ENCODE data around the gene SSH2. TPM values are rescaled to one million over a fixed set of nuclear protein-coding genes. Genes with fewer than 3 reads are reported as not detected.
A peak's percentile ranks its signal among the peaks of the same experiment; 100 is the strongest.

The SSH2 gene
- total and polyA plus RNA-seq, 3 donors from 2014 or later: 31.0 to 62.3 (median 37.4) TPM

GRCh38 chr17:29648005-29648404, 282.0 kb downstream of the SSH2 start:
- peaks cover 14% of the 10 kb centered on the region for H3K4me1 ChIP-seq
- intact Hi-C loops (cut with DNase I; ENCODE audit: low total_unique reads): no loop called here
- WGBS, 2 donors: 90 to 91% methylated on average over 5 of the region's 5 CpGs
- no peak for DNase-seq
- no peak overlapping the region for H3K4me3 ChIP-seq
- H3K27ac ChIP-seq: peak overlapping the region in 1 of 2 donors; percentile 26
- H3K27me3 ChIP-seq: no peaks in the 10 kb centered on the region
- H3K36me3 ChIP-seq (ENCODE audit: low read depth, missing control alignments): no peaks in the 10 kb centered on the region
- TF ChIP-seq CTCF (IDR thresholded peaks at IDR 0.05): no peak
- TF ChIP-seq POLR2A (IDR thresholded peaks at IDR 0.05): no peak
- no peaks in the 10 kb centered on the region for H3K9me3 ChIP-seq

GRCh38 chr17:29645515-29646051, 284.4 kb downstream of the SSH2 start:
- intact Hi-C loops (cut with DNase I; ENCODE audit: low total_unique reads): no loop called here

GRCh38 chr17:29643817-29644160, 286.2 kb downstream of the SSH2 start:
- WGBS, 2 donors: 85 to 88% methylated on average over 1 of the region's 1 CpG

More at GRCh38 chr17:29645515-29646051, 284.4 kb downstream of the SSH2 start:
- whole genome bisulfite sequencing, 2 donors: 20 to 35% methylated on average over 5 of the region's 5 CpGs
- no peak for TF ChIP-seq POLR2A (IDR thresholded peaks at IDR 0.05)
- no peak for TF ChIP-seq CTCF (IDR thresholded peaks at IDR 0.05)
- Histone ChIP-seq H3K27me3 (no peaks in the 10 kb centered on the region), H3K9me3 (no peaks in the 10 kb centered on the region), H3K4me3 (no peak overlapping the region), H3K36me3 (ENCODE audit: low read depth, missing control alignments) (no peaks in the 10 kb centered on the region), H3K27ac (peak overlapping the region; percentile 31 to 84), H3K4me1 (peaks cover 14% of the 10 kb centered on the region)
- peak; percentile 86 for DNase-seq

GRCh38 chr17:29642171-29642611, 287.8 kb downstream of the SSH2 start:
- Histone ChIP-seq H3K27me3 (no peaks in the 10 kb centered on the region), H3K36me3 (ENCODE audit: low read depth, missing control alignments) (no peaks in the 10 kb centered on the region), H3K9me3 (no peaks in the 10 kb centered on the region), H3K27ac (no peak overlapping the region), H3K4me1 (peaks cover 21% of the 10 kb centered on the region), H3K4me3 (no peak overlapping the region)
- TF ChIP-seq POLR2A (IDR thresholded peaks at IDR 0.05) (no peak), CTCF (IDR thresholded peaks at IDR 0.05) (no peak)
- 83 to 85% methylated on average over 2 of the region's 2 CpGs for WGBS, 2 donors
- no peak for DNase-seq
- intact Hi-C loops (cut with DNase I; ENCODE audit: low total_unique reads): no loop called here

More at GRCh38 chr17:29643817-29644160, 286.2 kb downstream of the SSH2 start:
- intact Hi-C loops (cut with DNase I; ENCODE audit: low total_unique reads): no loop called here
- Histone ChIP-seq H3K27ac (peak overlapping the region in 1 of 2 donors; percentile 84), H3K27me3 (no peaks in the 10 kb centered on the region), H3K36me3 (ENCODE audit: low read depth, missing control alignments) (no peaks in the 10 kb centered on the region), H3K4me1 (peaks cover 21% of the 10 kb centered on the region), H3K4me3 (no peak overlapping the region), H3K9me3 (no peaks in the 10 kb centered on the region)
- DNase-seq: no peak
- TF ChIP-seq CTCF (IDR thresholded peaks at IDR 0.05) (no peak), POLR2A (IDR thresholded peaks at IDR 0.05) (no peak)

- Histone ChIP-seq H3K4me1 (peaks cover 21% of the 10 kb centered on the region), H3K27ac (no peak overlapping the region), H3K27me3 (no peaks in the 10 kb centered on the region), H3K36me3 (ENCODE audit: low read depth, missing control alignments) (no peaks in the 10 kb centered on the region), H3K4me3 (no peak overlapping the region), H3K9me3 (no peaks in the 10 kb centered on the region)
- intact Hi-C loops (cut with DNase I; ENCODE audit: low total_unique reads): no loop called here
- 84 to 90% methylated on average over 7 of the region's 7 CpGs for WGBS, 2 donors
- no peak for TF ChIP-seq CTCF (IDR thresholded peaks at IDR 0.05)
- TF ChIP-seq POLR2A (IDR thresholded peaks at IDR 0.05): no peak
- no peak for DNase-seq
Measured at GRCh38 chr17:29640981-29641642, 288.9 kb downstream of the SSH2 start.
